ENCODE measurements around the gene ZNF438.
"Not testable (repeated sequence)": the region's sequence is repeated elsewhere in the genome, so short reads cannot be mapped to it uniquely, and the experiment has no call there.

ZNF438 gene

GRCh38 chr10:30931094-30931493 is 100.6 kb downstream of the ZNF438 start:
- no peak for DNase-seq

- no peak for DNase-seq
Measured at GRCh38 chr10:30929901-30930520, 101.7 kb downstream of the ZNF438 start.

- DNase-seq, result not testable (repeated sequence)
Measured at GRCh38 chr10:30929311-30929729, 102.3 kb downstream of the ZNF438 start.

GRCh38 chr10:30928742-30929141 is 102.9 kb downstream of the ZNF438 start:
- DNase-seq, result no peak

GRCh38 chr10:30918651-30919050 is 113.0 kb downstream of the ZNF438 start:
- no peak for DNase-seq

GRCh38 chr10:30917789-30918188 is 113.9 kb downstream of the ZNF438 start:
- DNase-seq, result no peak

- no peak for DNase-seq
Measured at GRCh38 chr10:30917067-30917466, 114.6 kb downstream of the ZNF438 start.

- DNase-seq, result no peak
Measured at GRCh38 chr10:30915146-30915545, 116.5 kb downstream of the ZNF438 start.

GRCh38 chr10:30911303-30911863 is 120.3 kb downstream of the ZNF438 start:
- DNase-seq, result no peak

- no peak for DNase-seq
Measured at GRCh38 chr10:30903397-30904138, 128.1 kb downstream of the ZNF438 start.

GRCh38 chr10:30902621-30903396 is 128.9 kb downstream of the ZNF438 start:
- DNase-seq, result no peak

GRCh38 chr10:30901487-30901886 is 130.2 kb downstream of the ZNF438 start:
- DNase-seq, result not testable (repeated sequence)

- no peak for DNase-seq
Measured at GRCh38 chr10:30898964-30899363, 132.7 kb downstream of the ZNF438 start.

- no peak for DNase-seq
Measured at GRCh38 chr10:30897547-30897946, 134.1 kb downstream of the ZNF438 start.

- no peak for DNase-seq
Measured at GRCh38 chr10:30897048-30897447, 134.6 kb downstream of the ZNF438 start.

- DNase-seq, result no peak
Measured at GRCh38 chr10:30894221-30894620, 137.4 kb downstream of the ZNF438 start.

GRCh38 chr10:30893208-30893607 is 138.5 kb downstream of the ZNF438 start:
- no peak for DNase-seq

- no peak for DNase-seq
Measured at GRCh38 chr10:30887839-30888238, 143.8 kb downstream of the ZNF438 start.

GRCh38 chr10:30885423-30885822 is 146.2 kb downstream of the ZNF438 start:
- no peak for DNase-seq

- no peak for DNase-seq
Measured at GRCh38 chr10:30883751-30884150, 147.9 kb downstream of the ZNF438 start.

- DNase-seq, result no peak
Measured at GRCh38 chr10:30883116-30883515, 148.5 kb downstream of the ZNF438 start.

GRCh38 chr10:30882281-30882680 is 149.4 kb downstream of the ZNF438 start:
- DNase-seq, result no peak

- DNase-seq, result no peak
Measured at GRCh38 chr10:30878920-30879319, 152.7 kb downstream of the ZNF438 start.

- no peak for DNase-seq
Measured at GRCh38 chr10:30877111-30877510, 154.6 kb downstream of the ZNF438 start.

Data from stimulated activated CD4-positive, alpha-beta T cell treated with anti-CD3 and anti-CD28 coated beads, Interleukin-4, amount 100 ng/mL, for 24 hours (primary cell).